GM21447 (cell line): ENCODE measurements around the gene RRAGC.
A peak's percentile ranks its signal among the peaks of the same experiment; 100 is the strongest.

Experiments
- ATAC-seq: cut with Tn5 transposase; IDR thresholded peaks from one replicate; pipeline ENCODE4 v1.9.1; 2021; ENCODE audit not compliant: unreplicated experiment

Gene RRAGC

GRCh38 chr1:38859561-38860453, at the start of gene RRAGC:
RRAGC (minus strand) TSS chr1:38859772; CDS start chr1:38859646, 126 bp downstream.
- peak; percentile 90 for ATAC-seq

DNA sequence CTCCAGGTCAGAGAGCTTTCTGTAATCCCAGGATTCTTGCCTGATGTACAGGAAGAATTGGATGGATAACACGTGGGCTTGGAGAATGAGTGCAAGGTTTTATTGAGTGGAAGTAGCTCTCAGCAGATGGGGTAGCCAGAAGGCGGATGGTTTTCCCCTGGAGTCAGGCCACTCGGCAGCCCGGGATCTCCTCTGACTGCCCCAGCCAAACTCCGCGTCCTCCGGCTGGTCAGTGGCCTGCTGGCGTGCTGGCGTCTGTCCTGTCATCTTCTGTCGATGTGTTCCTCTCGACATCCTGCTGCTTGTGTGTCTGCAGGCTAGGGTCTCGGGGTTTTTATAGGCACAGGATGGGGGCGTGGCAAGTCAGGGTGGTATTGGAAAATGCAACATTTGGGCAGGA, 49.2 kb upstream of the RRAGC start:
- no peak for ATAC-seq

- ATAC-seq: no peak
These were observed 46.4 kb upstream of the RRAGC start for GRCh38 chr1:38905985-38906384.

DNA sequence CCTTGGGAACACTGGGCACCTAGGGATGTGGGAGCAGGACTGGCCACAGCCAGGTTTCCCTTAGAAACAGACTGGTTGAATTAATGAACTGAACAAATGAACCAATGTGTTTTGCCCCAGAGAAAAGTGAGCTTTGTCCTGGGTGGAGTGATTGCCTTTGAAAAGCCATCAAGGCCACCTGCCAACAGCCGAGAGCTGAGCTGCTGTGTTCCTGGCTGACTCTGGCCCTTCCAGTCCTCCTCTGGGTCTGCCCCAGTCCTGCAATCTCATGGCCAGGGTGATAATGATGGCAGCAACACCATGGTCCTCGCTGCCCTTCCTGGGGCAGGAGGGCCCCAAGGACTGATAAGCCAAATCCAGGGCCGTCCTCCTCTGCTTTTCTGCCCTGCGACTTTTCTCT, 40.0 kb upstream of the RRAGC start:
- no peak for ATAC-seq

DNA sequence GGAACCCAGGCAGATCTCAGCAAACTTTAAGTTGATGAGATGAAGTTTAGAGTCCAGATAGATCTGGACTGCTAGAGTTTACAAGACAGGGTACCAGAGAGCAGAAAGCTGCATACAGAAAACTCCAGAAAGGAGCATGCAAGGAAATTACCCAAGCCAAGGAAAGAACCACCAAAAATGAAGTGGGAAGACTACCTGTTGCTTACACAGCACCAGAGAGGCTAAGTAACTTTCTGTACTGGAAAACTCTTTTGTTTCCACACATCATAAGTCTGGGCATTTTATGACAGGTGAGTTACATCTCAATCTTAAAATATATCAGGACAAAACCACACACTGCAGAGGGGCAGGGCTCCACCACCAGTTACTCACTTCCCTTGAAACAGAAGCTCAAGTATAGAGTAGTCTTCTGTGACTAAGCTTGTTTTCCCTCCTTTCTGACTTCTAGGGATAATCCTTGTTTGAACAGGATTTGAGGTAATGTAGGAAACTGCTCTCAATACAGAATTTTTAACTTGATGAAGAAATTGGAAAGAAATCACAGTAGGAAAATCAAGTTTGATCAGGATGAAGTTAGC, 39.2 kb upstream of the RRAGC start:
- no peak for ATAC-seq

- no peak for ATAC-seq
These were observed 36.6 kb upstream of the RRAGC start for GRCh38 chr1:38896169-38896568.

DNA sequence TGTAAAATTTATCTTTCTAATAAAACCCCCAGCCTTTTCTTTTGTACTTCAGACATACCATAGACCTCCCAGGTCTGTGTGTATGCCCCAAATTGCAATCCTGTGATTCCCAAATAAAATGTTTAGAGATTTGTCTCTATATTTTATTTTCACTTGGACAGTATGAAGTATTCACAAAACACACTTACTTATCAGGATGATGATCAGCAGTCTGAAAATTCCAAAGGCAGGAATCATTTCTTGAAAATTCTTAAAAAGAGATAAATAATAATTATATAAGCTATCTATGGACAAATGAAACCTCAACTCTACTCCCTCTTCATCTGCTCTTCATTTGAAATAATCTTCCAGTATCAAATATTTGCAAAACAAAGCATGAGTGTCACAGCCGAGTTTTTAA, 33.4 kb upstream of the RRAGC start:
- ATAC-seq: no peak

DNA sequence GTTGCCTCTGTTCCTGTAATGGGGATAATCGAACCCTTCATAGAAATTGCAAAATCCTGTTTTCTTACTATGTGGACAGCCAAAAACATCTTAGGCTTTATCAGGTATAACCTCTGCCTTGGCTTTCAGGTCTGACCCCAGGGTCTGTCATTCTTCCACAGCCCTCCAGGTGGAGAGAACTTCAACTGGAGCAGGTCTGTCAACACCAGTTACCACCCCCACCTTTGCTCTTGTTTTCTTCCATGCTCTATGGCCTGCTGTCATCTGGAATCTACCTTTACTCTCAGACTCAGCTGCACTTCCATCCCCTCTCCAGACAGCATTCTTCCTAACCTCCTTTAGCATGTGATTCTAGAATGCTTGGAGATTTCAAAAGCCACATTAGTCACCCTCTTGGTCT, 32.2 kb upstream of the RRAGC start:
- no peak for ATAC-seq

DNA sequence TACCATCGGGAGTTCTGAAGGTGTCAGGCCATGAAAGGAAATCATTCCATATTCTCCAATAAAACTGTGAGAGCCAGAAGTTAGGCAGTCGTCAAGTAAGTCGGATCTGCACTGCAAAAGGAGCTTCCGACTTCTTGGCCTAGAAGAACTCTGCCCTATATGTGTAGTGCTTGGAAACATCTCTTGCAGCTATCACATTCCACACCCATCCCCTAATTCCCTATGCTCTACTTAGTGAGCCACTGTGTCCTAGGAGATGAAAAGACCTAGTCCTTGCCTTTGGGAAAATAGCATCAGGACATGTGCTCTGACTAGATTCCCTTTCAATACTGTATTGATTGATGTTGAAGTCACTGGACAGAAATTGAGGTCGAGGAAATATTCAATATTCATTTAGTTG, 30.0 kb upstream of the RRAGC start:
- no peak for ATAC-seq

- no peak for ATAC-seq
These were observed 29.1 kb upstream of the RRAGC start for GRCh38 chr1:38888423-38889333.

- ATAC-seq: no peak
These were observed 25.5 kb upstream of the RRAGC start for GRCh38 chr1:38885092-38885491.

DNA sequence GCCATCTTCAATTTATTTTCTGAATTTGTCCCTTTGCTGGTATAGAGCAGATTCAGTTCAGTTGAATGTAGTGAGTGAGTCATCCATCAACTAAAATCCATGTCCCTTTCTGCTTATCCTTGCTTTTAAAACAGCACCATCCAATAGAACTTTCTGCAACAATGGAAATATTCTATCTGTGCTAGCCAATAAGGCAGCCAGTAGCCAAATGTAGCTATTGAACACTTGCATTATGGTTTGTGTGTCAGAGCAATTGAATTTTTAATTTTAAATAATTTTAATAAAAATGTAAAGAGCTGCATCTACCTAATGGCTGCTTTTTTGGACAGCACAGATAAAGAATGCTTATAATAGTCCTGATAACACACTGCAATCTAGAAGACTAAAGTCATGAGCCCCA, 21.9 kb upstream of the RRAGC start, which contains the start of gene GJA9:
Gene GJA9, minus strand, starts transcription at position 101 of the 400 bp plus-strand sequence. CDS start 5,489 bp downstream, outside the sequence.
- no peak for ATAC-seq

DNA sequence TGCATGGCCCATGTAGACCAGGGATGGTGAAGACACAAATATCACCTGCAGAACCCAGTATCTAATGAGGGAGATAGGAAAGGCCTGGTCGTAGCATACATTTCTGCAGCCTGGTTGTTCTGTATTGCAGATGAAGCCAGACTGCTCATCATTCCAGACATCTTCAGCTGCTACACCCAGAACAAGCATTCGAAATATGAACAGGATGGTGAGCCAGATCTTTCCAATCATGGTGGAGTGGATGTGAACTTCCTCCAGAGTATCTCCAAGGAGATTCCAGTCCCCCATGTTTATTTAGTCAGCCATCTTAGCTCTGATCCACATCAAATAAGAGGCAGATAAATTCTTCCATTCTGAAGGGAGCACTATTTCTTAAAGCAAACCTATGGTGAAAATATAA, 16.2 kb upstream of the RRAGC start:
- ATAC-seq: no peak

DNA sequence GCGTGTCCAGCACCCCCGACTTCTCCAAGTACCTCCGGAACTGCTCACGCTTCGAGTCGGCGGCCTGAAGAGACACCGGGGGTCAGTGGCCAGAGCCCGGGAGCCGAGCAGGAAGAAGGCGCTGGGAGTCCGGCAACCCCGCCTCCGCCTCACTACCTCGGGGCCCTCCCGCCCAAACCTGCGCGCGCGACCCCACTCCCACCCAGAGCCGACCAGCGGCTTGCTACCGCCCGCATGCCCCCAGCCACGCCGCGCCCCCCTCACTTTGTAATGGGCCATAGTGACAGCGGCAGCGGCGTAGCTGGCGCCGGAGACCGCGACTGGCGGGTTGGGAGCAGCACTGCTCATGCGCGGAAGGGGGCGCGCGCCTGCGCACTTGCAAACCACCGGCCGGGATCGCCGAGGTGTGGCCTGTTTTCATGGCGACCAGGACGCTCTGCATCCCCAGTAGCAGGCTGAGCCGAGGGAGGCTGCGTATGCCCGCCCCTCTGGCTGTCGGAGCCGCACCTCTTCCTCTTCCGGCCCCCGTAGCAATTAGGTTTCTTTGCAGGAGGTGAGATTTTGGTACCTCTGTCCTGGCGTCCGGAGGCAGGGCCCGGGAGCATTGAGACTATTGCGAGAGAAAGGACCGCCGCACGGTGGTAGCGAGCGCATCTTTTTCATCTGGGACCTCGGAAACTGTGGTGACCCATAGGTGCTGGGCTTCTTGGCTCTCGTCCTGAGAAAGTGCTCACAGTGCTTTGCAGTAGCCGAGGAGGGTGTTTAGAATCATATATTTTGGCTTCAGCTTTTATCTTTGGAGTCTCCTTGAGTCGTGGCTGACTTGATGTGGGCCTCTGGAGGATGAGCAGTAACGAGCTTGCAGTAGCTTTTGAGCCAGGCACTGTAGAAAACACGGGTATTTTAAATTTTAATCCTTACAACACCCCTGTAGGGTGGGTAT, 13.7 kb upstream of the RRAGC start, which contains the start of gene MYCBP:
Gene MYCBP, minus strand, starts transcription at position 322 of the 943 bp plus-strand sequence. Its CDS starts 43 bp downstream, at position 279.
- ATAC-seq: peak; percentile 95

- peak; percentile 34 for ATAC-seq
These were observed 12.9 kb upstream of the RRAGC start for GRCh38 chr1:38872401-38873026.

DNA sequence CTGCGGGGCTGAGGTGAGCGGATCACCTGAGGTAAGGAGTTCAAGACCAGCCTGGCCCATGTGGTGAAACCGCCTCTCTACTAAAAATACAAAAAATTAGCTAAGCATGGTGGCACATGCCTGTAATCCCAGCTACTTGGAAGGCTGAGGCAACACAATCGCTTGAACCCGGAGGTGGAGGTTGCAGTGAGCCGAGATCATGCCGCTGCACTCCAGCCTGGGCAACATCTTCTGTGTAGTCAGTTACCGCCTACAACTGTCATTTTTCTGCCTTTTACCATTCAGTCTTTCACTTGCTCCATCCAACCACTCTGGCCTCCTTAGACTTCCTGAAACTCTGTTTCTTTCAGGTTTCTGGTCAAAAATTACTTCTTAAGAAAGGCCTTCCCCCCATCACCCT, 11.4 kb upstream of the RRAGC start:
- ATAC-seq: no peak

- ATAC-seq: no peak
These were observed 7.6 kb upstream of the RRAGC start for GRCh38 chr1:38867208-38867607.

- ATAC-seq: no peak
These were observed 5.6 kb upstream of the RRAGC start for GRCh38 chr1:38865112-38865715.

GRCh38 chr1:38860454-38860795, 853 bp upstream of the RRAGC start:
- ATAC-seq: no peak
